K562 (cell line): ENCODE data around the gene ACBD4. TPM values are rescaled to one million over a fixed set of nuclear protein-coding genes. Genes with fewer than 3 reads are reported as not detected.

Source experiments
- ATAC-seq: fragments of 200-7000 bp; cut with Tn5 transposase; 3 replicates; pipeline ENCODE4 v1.9.1; 2020; ENCODE audit warnings: moderate library complexity
- BruUV-seq: library from RNA; stranded (reverse); fragments of 400-500 nt; replicated peaks from 2 replicates; lab custom pipeline; 2021; lab: Mats Ljungman, UMichigan
- CTCF ChIA-PET: fragments of 300-600 bp; formaldehyde crosslinking; extraction: SDS; loops from one replicate; lab custom pipeline; 2021; ENCODE audit warnings: low intra/inter-chr PET ratio; lab: Yijun Ruan, JAX
- POLR2A ChIA-PET: fragments of 300-600, 350-650 bp; sonication (Branson Sonifier 250); formaldehyde crosslinking; extraction: SDS; loops from one replicate; lab custom pipeline; 2021; ENCODE audit warnings: antibody characterized with exemption, inconsistent platforms; lab: Yijun Ruan, JAX
- DNase-seq, 4 experiments: peaks; one replicate each; pipeline versions ENCODE4 v3.0.0 to v3.0.0-alpha.2; 2011 to 2018; ENCODE audit warnings: low spot score in 3 of 4, mixed read lengths in 3 of 4; ENCODE audit errors: extremely low read depth in 1 of 4
- FAIRE-seq: peaks from 2 replicates; lab custom pipeline; 2011; peaks lifted over from hg19 to GRCh38; lab: Jason Lieb, UNC
- H2AFZ ChIP-seq: 2 replicates; pipeline ENCODE4 v1.6.0; 2011; ENCODE audit warnings: low read depth, low read length, control low read depth, inconsistent platforms
- H3K27ac ChIP-seq: fragments of 200-600 bp; 3 replicates; pipeline ENCODE4 v1.8.0; 2011; ENCODE audit warnings: low read depth, mild to moderate bottlenecking, control low read depth, inconsistent platforms, low read length, moderate library complexity, mixed read lengths; ENCODE audit errors: extremely low read depth
- H3K27me3 ChIP-seq, 2 experiments: fragments of 300-600 bp in 1 of 2; 2 replicates in 1 of 2; 3 replicates in 1 of 2; pipeline versions ENCODE4 v1.6.0 to v1.8.0; 2011; ENCODE audit warnings: inconsistent platforms in 2 of 2, low read length in 2 of 2, mild to moderate bottlenecking in 1 of 2, mixed read lengths in 1 of 2, moderate library complexity in 1 of 2; ENCODE audit not compliant: control insufficient read depth in 2 of 2, insufficient read depth in 2 of 2
- H3K36me3 ChIP-seq: fragments of 300-600 bp; 3 replicates; pipeline ENCODE4 v1.8.0; 2011; ENCODE audit warnings: mild to moderate bottlenecking, low read length, inconsistent platforms; ENCODE audit not compliant: control insufficient read depth, insufficient read depth
- H3K4me1 ChIP-seq, 2 experiments: fragments of 200-600 bp in 1 of 2; replicated peaks in 1 of 2; 2 replicates in 1 of 2; 3 replicates in 1 of 2; pipeline versions ENCODE4 v1.5.1 to v1.8.0; 2011; ENCODE audit warnings: inconsistent platforms in 2 of 2, low read length in 2 of 2, mild to moderate bottlenecking in 1 of 2, mixed read lengths in 1 of 2, moderate library complexity in 1 of 2; ENCODE audit not compliant: control insufficient read depth in 2 of 2, insufficient read depth in 2 of 2
- H3K4me2 ChIP-seq: 2 replicates; pipeline ENCODE4 v1.6.1; 2011; ENCODE audit warnings: low read length, control low read depth, inconsistent platforms, mixed read lengths; ENCODE audit not compliant: insufficient read depth
- H3K4me3 ChIP-seq: fragments of 200-600 bp; sonication (generic), shearing (Covaris generic); 2 replicates; pipeline ENCODE4 v1.5.1; 2016; ENCODE audit warnings: control low read depth, inconsistent platforms
- H3K79me2 ChIP-seq: fragments of 200-600 bp; 3 replicates; pipeline ENCODE4 v1.8.0; 2011; ENCODE audit warnings: low read length, inconsistent platforms; ENCODE audit not compliant: control insufficient read depth, insufficient read depth
- H3K9ac ChIP-seq, 2 experiments: 2 replicates each; pipeline versions ENCODE4 v1.6.0 to v1.6.1; 2011; ENCODE audit warnings: low read depth in 2 of 2, low read length in 2 of 2, control low read depth in 1 of 2, inconsistent platforms in 1 of 2, mild to moderate bottlenecking in 1 of 2, mixed read lengths in 1 of 2; ENCODE audit not compliant: insufficient read depth in 1 of 2
- H3K9me1 ChIP-seq: one replicate; pipeline ENCODE4 v1.6.0; 2011; ENCODE audit warnings: inconsistent platforms, mild to moderate bottlenecking, low read length, moderate library complexity; ENCODE audit not compliant: control insufficient read depth, insufficient read depth
- H3K9me3 ChIP-seq: replicated peaks from 2 replicates; pipeline ENCODE4 v1.5.1; 2011; ENCODE audit warnings: low read depth, low read length, inconsistent platforms; ENCODE audit not compliant: control insufficient read depth, insufficient read depth
- H4K20me1 ChIP-seq: replicated peaks from 2 replicates; pipeline ENCODE4 v1.6.1; 2011; ENCODE audit warnings: low read length, inconsistent platforms, mixed read lengths; ENCODE audit not compliant: control insufficient read depth, insufficient read depth
- MAZ ChIP-seq, 2 experiments: fragments of 450-650 bp in 1 of 2; sonication (generic) in 1 of 2; formaldehyde crosslinking; IDR thresholded peaks in 1 of 2; conservative IDR thresholded peaks in 1 of 2; 2 replicates each; pipeline versions ENCODE4 v1.4.0 to v1.5.0; 2020; ENCODE audit warnings: mild to moderate bottlenecking in 1 of 2, missing genetic modification reagents in 1 of 2
- NCOA2 ChIP-seq, 2 experiments: fragments of 450-650 bp; IDR thresholded peaks; 2 replicates each; pipeline ENCODE4 v1.6.1; 2018; ENCODE audit warnings: mild to moderate bottlenecking in 2 of 2, moderate library complexity in 1 of 2; ENCODE audit not compliant: partially characterized antibody in 2 of 2
- RB1 ChIP-seq: fragments of 450-650 bp; IDR thresholded peaks from 2 replicates; pipeline ENCODE4 v1.6.1; 2017; ENCODE audit warnings: low read depth, mild to moderate bottlenecking
- SMC3 ChIP-seq: conservative IDR thresholded peaks from 2 replicates; pipeline ENCODE4 v1.6.1; 2011; ENCODE audit warnings: low read depth, low read length, improper control_type of control experiment; ENCODE audit not compliant: insufficient read depth
- XRCC5 ChIP-seq: fragments of 200-400 bp; formaldehyde crosslinking; IDR thresholded peaks from 2 replicates; pipeline ENCODE4 v1.6.1; 2017; ENCODE audit warnings: low read depth, mild to moderate bottlenecking, low read length
- WGBS: fragments of 100-300 bp; shearing (Covaris generic); methylation state at CpG from one replicate; pipeline ENCODE4 v1.1.6; 2016; ENCODE audit warnings: low coverage, mixed read lengths; ENCODE audit not compliant: insufficient coverage; ENCODE audit errors: missing lambda C conversion rate; 5-methylcytosine and 5-hydroxymethylcytosine counted together
- in situ Hi-C: fragments of 300-500 bp; cut with MboI; formaldehyde crosslinking; loops from 4 replicates; pipeline ENCODE4 v1.15.0; 2018; ENCODE audit warnings: inconsistent platforms, mixed read lengths
- intact Hi-C: fragments of 100-400 bp; cut with micrococcal nuclease; formaldehyde crosslinking; loops from 2 replicates; pipeline ENCODE4 v1.14.2; 2022
- polyA plus RNA-seq, 8 experiments: library from polyadenylated mRNA; depleted of rRNA in 4 of 8; stranded (reverse) in 5 of 8; unstranded in 3 of 8; fragments of >200 nt; fragmentation: Nextera tagmentation in 2 of 8; fragmentation: Illumina TruSeq in 1 of 8; extraction: Ambion mirVana in 2 of 8; extraction: Trizol in 1 of 8; gene quantifications; 2 replicates each; pipeline versions ENCODE4 v1.2.1 to v1.2.3, GENCODE V29; 2011 to 2014; ENCODE audit warnings: inconsistent platforms in 1 of 8, missing spikeins in 1 of 8
- total RNA-seq, 7 experiments: library from RNA; depleted of rRNA in 6 of 7; stranded (reverse); fragments of >200 nt in 6 of 7; fragmentation: Illumina TruSeq in 2 of 7; extraction: Trizol in 2 of 7; gene quantifications; 2 replicates each; pipeline versions ENCODE4 v1.2.1 to v1.2.3, GENCODE V29; 2011 to 2021; ENCODE audit warnings: low replicate concordance in 1 of 7
- TF ChIP-seq, protein P1 (sequence below): sonication (generic); formaldehyde crosslinking; IDR thresholded peaks from 2 replicates; pipeline ENCODE4 v1.9.0; 2022; ENCODE audit warnings: mild to moderate bottlenecking, missing genetic modification reagents
- TF ChIP-seq, protein P2 (sequence below): fragments of 450-650 bp; IDR thresholded peaks from 2 replicates; pipeline ENCODE4 v1.6.1; 2016
- TF ChIP-seq, protein P3 (sequence below), 2 experiments: fragments of 450-650 bp; formaldehyde crosslinking in 1 of 2; IDR thresholded peaks; 2 replicates each; pipeline versions ENCODE4 v1.4.0 to v1.6.1; 2014 to 2020; ENCODE audit warnings: mild to moderate bottlenecking in 2 of 2, borderline replicate concordance in 1 of 2, low read depth in 1 of 2

ACBD4 gene
- total and polyA plus RNA-seq, 9 of the 15 experiments (the other 6 are each of a cell fraction or from before 2014, with no cell fraction given): 0.14 to 6.9 (median 4.6) TPM

DNA sequence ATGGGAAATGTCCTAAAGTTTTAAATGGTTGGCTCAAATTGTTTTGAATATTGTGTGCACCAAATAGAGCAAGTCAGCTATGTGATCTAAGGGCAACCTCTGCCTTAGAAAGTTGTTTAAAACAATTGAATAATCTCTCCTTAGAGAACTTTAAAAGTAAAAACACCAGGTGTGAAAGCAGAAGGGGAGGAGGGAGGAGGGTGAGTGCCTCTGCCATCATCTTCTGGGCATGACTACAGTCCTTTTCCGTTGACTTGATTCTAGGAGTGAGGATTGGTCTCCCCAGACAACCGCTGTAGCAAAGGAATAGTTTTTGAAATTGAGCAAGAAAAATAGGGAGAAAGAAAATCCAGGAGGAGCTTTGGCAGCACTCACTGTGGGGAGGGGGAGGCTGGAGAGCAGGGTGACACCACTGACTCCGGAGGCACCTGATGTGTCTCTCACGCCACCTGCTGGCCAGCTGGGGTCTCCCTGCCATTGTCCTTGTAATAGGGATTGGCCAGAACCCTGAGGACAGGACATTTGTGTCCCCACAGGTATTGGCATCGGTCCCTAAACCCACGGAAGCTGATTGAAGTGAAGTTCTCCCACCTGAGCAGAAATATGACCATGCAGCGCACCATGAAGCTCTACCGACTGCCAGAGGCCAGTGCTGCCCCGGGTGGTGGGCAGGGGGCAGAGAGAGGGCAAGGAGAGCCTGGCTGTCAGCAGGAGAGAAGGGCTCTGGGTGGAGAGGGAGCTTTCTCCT is 36.4 kb upstream of the ACBD4 start:
- no peaks in the 10 kb centered on the region for H3K79me2 ChIP-seq
- FAIRE-seq (peak; percentile 94), DNase-seq (peak; percentile 87 to 90 (median 88)), ATAC-seq (peak; percentile 100)
- intact Hi-C loops (loop anchor here (1.0 to 5.0 kb wide), 2 partner anchors 82 to 179 kb away; no protein-coding TSS in a partner anchor), in situ Hi-C loops (no loop called here)
- no peaks in the 10 kb centered on the region for H3K27me3 ChIP-seq
- H3K9me3 ChIP-seq: no peaks in the 10 kb centered on the region
- H3K4me1 ChIP-seq: no peaks in the 10 kb centered on the region
- CTCF ChIA-PET: interaction anchor here (0.6 to 1.8 kb wide), 8 partner anchors 30 to 323 kb away, joined by 3 to 10 read pairs (median 5); partner anchors contain the start of genes ACBD4 and PLCD3
- H3K36me3 ChIP-seq: peaks cover 91% of the 10 kb centered on the region
- BruUV-seq: no TSS peak
- H3K4me2 ChIP-seq: no peak overlapping the region
- no peak overlapping the region for H3K9ac ChIP-seq
- no peaks in the 10 kb centered on the region for H3K9me1 ChIP-seq
- H2AFZ ChIP-seq: no peak overlapping the region
- H3K27ac ChIP-seq: no peak overlapping the region
- no peak overlapping the region for H3K4me3 ChIP-seq
- WGBS: 56% methylated on average over 9 of the region's 9 CpGs
- POLR2A ChIA-PET: interaction anchor here (0.6 to 1.6 kb wide), 9 partner anchors 10 to 203 kb away, joined by 3 to 5 read pairs (median 3); no protein-coding TSS in a partner anchor
- peaks cover 8% of the 10 kb centered on the region; the same call in 1 of the 2 replicates for H4K20me1 ChIP-seq
- TF ChIP-seq SMC3 (peak; percentile 69), MAZ (CRISPR knock-in tag; conservative IDR thresholded peaks at IDR 0.05 in 1 of 2, IDR thresholded peaks at IDR 0.05 in 1 of 2) (peak in 1 of 2 experiments; percentile 62; a peak in 2 of 4 replicates), NCOA2 (IDR thresholded peaks at IDR 0.05; ENCODE audit: partially characterized antibody in 2 of 2) (peak in 1 of 2 experiments; percentile 90), XRCC5 (peak; percentile 66; the same call in 1 of the 2 replicates), RB1 (peak; percentile 74; the same call in 1 of the 2 replicates)
- TF ChIP-seq, protein P1, sequence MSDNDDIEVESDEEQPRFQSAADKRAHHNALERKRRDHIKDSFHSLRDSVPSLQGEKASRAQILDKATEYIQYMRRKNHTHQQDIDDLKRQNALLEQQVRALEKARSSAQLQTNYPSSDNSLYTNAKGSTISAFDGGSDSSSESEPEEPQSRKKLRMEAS (CRISPR knock-in tag): 0 out of 2 replicates have a peak, but pooled peaks have one; percentile 16
- TF ChIP-seq, protein P2, sequence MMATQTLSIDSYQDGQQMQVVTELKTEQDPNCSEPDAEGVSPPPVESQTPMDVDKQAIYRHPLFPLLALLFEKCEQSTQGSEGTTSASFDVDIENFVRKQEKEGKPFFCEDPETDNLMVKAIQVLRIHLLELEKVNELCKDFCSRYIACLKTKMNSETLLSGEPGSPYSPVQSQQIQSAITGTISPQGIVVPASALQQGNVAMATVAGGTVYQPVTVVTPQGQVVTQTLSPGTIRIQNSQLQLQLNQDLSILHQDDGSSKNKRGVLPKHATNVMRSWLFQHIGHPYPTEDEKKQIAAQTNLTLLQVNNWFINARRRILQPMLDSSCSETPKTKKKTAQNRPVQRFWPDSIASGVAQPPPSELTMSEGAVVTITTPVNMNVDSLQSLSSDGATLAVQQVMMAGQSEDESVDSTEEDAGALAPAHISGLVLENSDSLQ: peak; percentile 49; the same call in 1 of the 2 replicates
- TF ChIP-seq, protein P3, sequence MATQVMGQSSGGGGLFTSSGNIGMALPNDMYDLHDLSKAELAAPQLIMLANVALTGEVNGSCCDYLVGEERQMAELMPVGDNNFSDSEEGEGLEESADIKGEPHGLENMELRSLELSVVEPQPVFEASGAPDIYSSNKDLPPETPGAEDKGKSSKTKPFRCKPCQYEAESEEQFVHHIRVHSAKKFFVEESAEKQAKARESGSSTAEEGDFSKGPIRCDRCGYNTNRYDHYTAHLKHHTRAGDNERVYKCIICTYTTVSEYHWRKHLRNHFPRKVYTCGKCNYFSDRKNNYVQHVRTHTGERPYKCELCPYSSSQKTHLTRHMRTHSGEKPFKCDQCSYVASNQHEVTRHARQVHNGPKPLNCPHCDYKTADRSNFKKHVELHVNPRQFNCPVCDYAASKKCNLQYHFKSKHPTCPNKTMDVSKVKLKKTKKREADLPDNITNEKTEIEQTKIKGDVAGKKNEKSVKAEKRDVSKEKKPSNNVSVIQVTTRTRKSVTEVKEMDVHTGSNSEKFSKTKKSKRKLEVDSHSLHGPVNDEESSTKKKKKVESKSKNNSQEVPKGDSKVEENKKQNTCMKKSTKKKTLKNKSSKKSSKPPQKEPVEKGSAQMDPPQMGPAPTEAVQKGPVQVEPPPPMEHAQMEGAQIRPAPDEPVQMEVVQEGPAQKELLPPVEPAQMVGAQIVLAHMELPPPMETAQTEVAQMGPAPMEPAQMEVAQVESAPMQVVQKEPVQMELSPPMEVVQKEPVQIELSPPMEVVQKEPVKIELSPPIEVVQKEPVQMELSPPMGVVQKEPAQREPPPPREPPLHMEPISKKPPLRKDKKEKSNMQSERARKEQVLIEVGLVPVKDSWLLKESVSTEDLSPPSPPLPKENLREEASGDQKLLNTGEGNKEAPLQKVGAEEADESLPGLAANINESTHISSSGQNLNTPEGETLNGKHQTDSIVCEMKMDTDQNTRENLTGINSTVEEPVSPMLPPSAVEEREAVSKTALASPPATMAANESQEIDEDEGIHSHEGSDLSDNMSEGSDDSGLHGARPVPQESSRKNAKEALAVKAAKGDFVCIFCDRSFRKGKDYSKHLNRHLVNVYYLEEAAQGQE (IDR thresholded peaks at IDR 0.05; ENCODE audit: borderline replicate concordance): peak; percentile 66; the same call in 1 of the 2 replicates
- TF ChIP-seq, protein P3 (CRISPR knock-in tag; IDR thresholded peaks at IDR 0.05; ENCODE audit: low read depth): no peak
